ENCODE results near the gene HMCN2.

- TF ChIP-seq ZNF671 (CRISPR knock-in tag; IDR thresholded peaks at IDR 0.05) (no peak), MXD4 (CRISPR knock-in tag; IDR thresholded peaks at IDR 0.05; ENCODE audit: borderline replicate concordance) (no peak), CREB1 (CRISPR knock-in tag; IDR thresholded peaks at IDR 0.05) (no peak), IRF1 (CRISPR knock-in tag; IDR thresholded peaks at IDR 0.05) (no peak), SP1 (CRISPR knock-in tag; conservative IDR thresholded peaks at IDR 0.05) (no peak), RELA (CRISPR knock-in tag; IDR thresholded peaks at IDR 0.05; ENCODE audit: borderline replicate concordance) (no peak), FOXP1 (CRISPR knock-in tag; IDR thresholded peaks at IDR 0.05; ENCODE audit: borderline replicate concordance) (no peak), ELF4 (CRISPR knock-in tag; IDR thresholded peaks at IDR 0.05; ENCODE audit: low read depth) (no peak), ZBTB43 (CRISPR knock-in tag; IDR thresholded peaks at IDR 0.05) (no peak), ZSCAN18 (CRISPR knock-in tag; IDR thresholded peaks at IDR 0.05) (no peak), USF1 (CRISPR knock-in tag; IDR thresholded peaks at IDR 0.05) (no peak)
- TF ChIP-seq, protein P1, sequence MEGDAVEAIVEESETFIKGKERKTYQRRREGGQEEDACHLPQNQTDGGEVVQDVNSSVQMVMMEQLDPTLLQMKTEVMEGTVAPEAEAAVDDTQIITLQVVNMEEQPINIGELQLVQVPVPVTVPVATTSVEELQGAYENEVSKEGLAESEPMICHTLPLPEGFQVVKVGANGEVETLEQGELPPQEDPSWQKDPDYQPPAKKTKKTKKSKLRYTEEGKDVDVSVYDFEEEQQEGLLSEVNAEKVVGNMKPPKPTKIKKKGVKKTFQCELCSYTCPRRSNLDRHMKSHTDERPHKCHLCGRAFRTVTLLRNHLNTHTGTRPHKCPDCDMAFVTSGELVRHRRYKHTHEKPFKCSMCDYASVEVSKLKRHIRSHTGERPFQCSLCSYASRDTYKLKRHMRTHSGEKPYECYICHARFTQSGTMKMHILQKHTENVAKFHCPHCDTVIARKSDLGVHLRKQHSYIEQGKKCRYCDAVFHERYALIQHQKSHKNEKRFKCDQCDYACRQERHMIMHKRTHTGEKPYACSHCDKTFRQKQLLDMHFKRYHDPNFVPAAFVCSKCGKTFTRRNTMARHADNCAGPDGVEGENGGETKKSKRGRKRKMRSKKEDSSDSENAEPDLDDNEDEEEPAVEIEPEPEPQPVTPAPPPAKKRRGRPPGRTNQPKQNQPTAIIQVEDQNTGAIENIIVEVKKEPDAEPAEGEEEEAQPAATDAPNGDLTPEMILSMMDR (IDR thresholded peaks at IDR 0.05), result no peak
- TF ChIP-seq, protein P2, sequence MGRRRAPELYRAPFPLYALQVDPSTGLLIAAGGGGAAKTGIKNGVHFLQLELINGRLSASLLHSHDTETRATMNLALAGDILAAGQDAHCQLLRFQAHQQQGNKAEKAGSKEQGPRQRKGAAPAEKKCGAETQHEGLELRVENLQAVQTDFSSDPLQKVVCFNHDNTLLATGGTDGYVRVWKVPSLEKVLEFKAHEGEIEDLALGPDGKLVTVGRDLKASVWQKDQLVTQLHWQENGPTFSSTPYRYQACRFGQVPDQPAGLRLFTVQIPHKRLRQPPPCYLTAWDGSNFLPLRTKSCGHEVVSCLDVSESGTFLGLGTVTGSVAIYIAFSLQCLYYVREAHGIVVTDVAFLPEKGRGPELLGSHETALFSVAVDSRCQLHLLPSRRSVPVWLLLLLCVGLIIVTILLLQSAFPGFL (CRISPR knock-in tag; IDR thresholded peaks at IDR 0.05; ENCODE audit: borderline replicate concordance), result no peak
- TF ChIP-seq, protein P3, sequence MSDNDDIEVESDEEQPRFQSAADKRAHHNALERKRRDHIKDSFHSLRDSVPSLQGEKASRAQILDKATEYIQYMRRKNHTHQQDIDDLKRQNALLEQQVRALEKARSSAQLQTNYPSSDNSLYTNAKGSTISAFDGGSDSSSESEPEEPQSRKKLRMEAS (CRISPR knock-in tag; IDR thresholded peaks at IDR 0.05), result no peak
Observed at GRCh38 chr9:130276121-130276520, 10.6 kb downstream of the HMCN2 start.

Measured in WTC11 (cell line).